ENCODE data around the gene MAOB. TPM values are rescaled to one million over a fixed set of nuclear protein-coding genes. Genes with fewer than 3 reads are reported as not detected.

The MAOB gene
- total RNA-seq, 1 experiment from 2014 or later = 1.1 TPM

GRCh38 chrX:43720961-43721360 lies 161.3 kb downstream of the MAOB start:
- Histone ChIP-seq H4K8ac (replicated peaks; ENCODE audit: insufficient read length, low read depth, low read length) (no peak overlapping the region), H3K23me2 (ENCODE audit: insufficient read length, low read depth, low read length, poor library complexity, severe bottlenecking) (no peaks in the 10 kb centered on the region), H2BK15ac (ENCODE audit: low read depth, low read length) (no peak overlapping the region), H2AK5ac (ENCODE audit: insufficient read length, low read length) (no peak overlapping the region), H2BK120ac (ENCODE audit: low read depth, low read length, poor library complexity, severe bottlenecking) (no peak overlapping the region), H3K79me2 (ENCODE audit: insufficient read depth, low read length) (no peaks in the 10 kb centered on the region), H2BK5ac (ENCODE audit: insufficient read length, low read length) (no peak overlapping the region), H3T11ph (ENCODE audit: low read length) (no peak overlapping the region), H3K14ac (ENCODE audit: insufficient read depth, low read length) (no peak overlapping the region), H3K9ac (ENCODE audit: extremely low read depth, insufficient read length, low read length) (no peak overlapping the region), H3K27ac (ENCODE audit: insufficient read length, low read depth, low read length) (no peak overlapping the region), H3K27me3 (ENCODE audit: insufficient read depth, low read length) (no peaks in the 10 kb centered on the region), H3K23ac (ENCODE audit: insufficient read length, low read depth, low read length) (no peak overlapping the region), H2BK20ac (ENCODE audit: low read depth, low read length, poor library complexity, severe bottlenecking) (no peak overlapping the region), H3K4me2 (ENCODE audit: insufficient read depth, insufficient read length, low read length) (no peak overlapping the region), H3K4ac (ENCODE audit: low read depth, low read length) (no peak overlapping the region), H4K5ac (ENCODE audit: insufficient read length, low read depth, low read length) (no peak overlapping the region), H4K91ac (ENCODE audit: insufficient read length, low read depth, low read length) (no peak overlapping the region), H3K79me1 (ENCODE audit: insufficient read depth, low read depth, low read length, poor library complexity, severe bottlenecking) (no peaks in the 10 kb centered on the region), H3K4me1 (ENCODE audit: insufficient read depth, low read length) (no peaks in the 10 kb centered on the region; the same call in 1 of the 2 replicates), H2AFZ (ENCODE audit: low read length) (no peak overlapping the region), H3K9me3 (ENCODE audit: control insufficient read depth, low read depth, low read length) (no peaks in the 10 kb centered on the region), H3K18ac (ENCODE audit: insufficient read length, low read depth, low read length) (no peak overlapping the region), H2BK12ac (ENCODE audit: insufficient read length, low read depth, low read length) (no peak overlapping the region), H3K56ac (ENCODE audit: insufficient read length, low read depth, low read length) (no peak overlapping the region), H4K20me1 (ENCODE audit: control insufficient read depth, insufficient read depth, insufficient read length) (no peaks in the 10 kb centered on the region)
- Mint-ChIP-seq H3K9me3 (peaks cover 34 to 40% of the 10 kb centered on the region in 2 experiments), H3K27me3 (ENCODE audit: low read depth) (peaks cover 27% of the 10 kb centered on the region), H3K4me3 (no peak overlapping the region), H3K27ac (no peak overlapping the region), H3K4me1 (no peaks in the 10 kb centered on the region), H3K36me3 (ENCODE audit: insufficient read depth in 1 of 3, low read depth in 3 of 3) (peaks cover 0 to 6% (median 2%) of the 10 kb centered on the region in 3 experiments; a peak in 3 of 7 replicates)
- WGBS (ENCODE audit: extremely low coverage, insufficient read length, low lambda C conversion rate) = no CpG with 5 or more reads among the region's 1 CpG
- no peak for DNase-seq
- no peak for TF ChIP-seq CTCF (conservative IDR thresholded peaks at IDR 0.05)
